Peyer's patch (tissue), 4 donors: ENCODE measurements around the gene ZER1. TPM values are rescaled to one million over a fixed set of nuclear protein-coding genes. Genes with fewer than 3 reads are reported as not detected.

Experiments
- DNase-seq, 3 donors: peaks; one replicate each; pipeline ENCODE4 v3.0.0-alpha.2; 2017 to 2019
- H3K27ac ChIP-seq, 4 donors: fragments of 200-600 bp; sonication (generic); one replicate each; pipeline ENCODE4 v1.5.1; 2016 to 2019
- H3K27me3 ChIP-seq, 2 donors: fragments of 200-600 bp; sonication (generic); one replicate each; pipeline ENCODE4 v1.5.1; 2019
- H3K36me3 ChIP-seq, 3 donors: fragments of 200-600 bp; sonication (generic); one replicate each; pipeline ENCODE4 v1.5.1; 2016 to 2019
- H3K4me1 ChIP-seq, 4 donors: fragments of 200-600 bp; sonication (generic); one replicate each; pipeline ENCODE4 v1.5.1; 2016 to 2019
- H3K4me3 ChIP-seq, 4 donors: fragments of 200-600 bp; sonication (generic); 1 replicate in 3 of 4; 2 replicates in 1 of 4; pipeline ENCODE4 v1.5.1; 2016 to 2019; ENCODE audit warnings: mild to moderate bottlenecking in 1 of 4
- H3K9me3 ChIP-seq, 4 donors: fragments of 200-600 bp; sonication (generic); one replicate each; pipeline ENCODE4 v1.5.1; 2016 to 2019; ENCODE audit warnings: mild to moderate bottlenecking in 1 of 4
- CTCF ChIP-seq, 6 experiments: fragments of 450-650 bp in 4 of 6; fragments of 200-600 bp in 2 of 6; sonication (generic) in 1 of 6; IDR thresholded peaks; one replicate each; pipeline ENCODE4 v1.5.1; 2017 to 2019; ENCODE audit warnings: antibody characterized with exemption in 6 of 6, mild to moderate bottlenecking in 3 of 6, moderate library complexity in 1 of 6
- POLR2A ChIP-seq, 2 donors: fragments of 450-650 bp; IDR thresholded peaks; one replicate each; pipeline ENCODE4 v1.5.1; 2017; ENCODE audit warnings: antibody characterized with exemption in 2 of 2, mild to moderate bottlenecking in 2 of 2, moderate library complexity in 2 of 2
- total RNA-seq, 4 donors: library from RNA; depleted of rRNA; stranded (reverse); fragments of >200 nt; gene quantifications; one replicate each; pipeline ENCODE4 v1.1.0, GENCODE V29; 2016

The ZER1 gene
- total RNA-seq, 4 donors from 2014 or later: 83.1 to 114 (median 88.1) TPM

DNA sequence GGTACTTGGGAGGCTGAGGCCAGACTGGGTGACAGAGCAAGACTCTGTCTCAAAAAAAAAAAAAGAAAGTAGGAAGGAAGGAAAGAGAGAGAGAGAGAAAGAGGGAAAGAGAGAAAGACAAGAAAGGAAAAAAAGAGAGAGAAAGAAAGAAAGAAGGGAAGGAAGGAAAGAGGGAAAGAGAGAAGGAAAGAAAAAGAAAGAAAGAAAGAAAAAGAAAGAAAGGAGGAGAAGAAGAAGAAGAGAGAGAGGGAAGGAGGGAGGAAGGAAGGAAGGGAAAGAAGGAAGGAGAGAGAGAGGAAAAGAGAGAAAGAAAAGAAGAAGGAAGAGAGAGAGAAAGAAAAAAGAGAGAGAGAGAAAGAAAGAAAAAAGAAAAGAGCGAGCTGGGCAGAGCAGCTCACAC is 3.1 kb upstream of the ZER1 start:
- no peaks in the 10 kb centered on the region for H3K27me3 ChIP-seq
- H3K9me3 ChIP-seq: no peaks in the 10 kb centered on the region
- no peak overlapping the region for H3K27ac ChIP-seq
- DNase-seq: no peak
- peaks cover 0 to 14% (median 2%) of the 10 kb centered on the region in 4 donors for H3K4me1 ChIP-seq
- H3K4me3 ChIP-seq: no peak overlapping the region
- TF ChIP-seq POLR2A (IDR thresholded peaks at IDR 0.05): no peak
- no peak for TF ChIP-seq CTCF (IDR thresholded peaks at IDR 0.05)
- H3K36me3 ChIP-seq: no peaks in the 10 kb centered on the region

DNA sequence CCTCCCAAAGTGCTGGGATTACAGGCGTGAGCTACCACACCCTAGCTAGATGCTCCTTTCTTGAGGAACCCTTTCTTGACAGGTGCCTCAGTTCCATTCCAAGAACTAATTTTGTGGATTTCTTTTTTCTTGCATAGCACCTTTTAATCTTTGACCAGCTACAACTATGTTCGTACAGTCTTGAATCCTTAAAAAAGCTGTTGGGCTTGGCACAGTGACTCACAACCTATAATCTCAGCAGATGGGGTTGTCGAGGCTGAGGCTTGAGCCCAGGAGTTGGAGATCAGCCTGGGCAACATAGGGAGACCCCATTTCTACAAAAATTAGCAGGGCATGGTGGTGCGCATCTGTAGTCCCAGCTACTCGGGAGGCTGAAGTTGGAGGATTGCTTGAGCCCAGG is 1.3 kb upstream of the ZER1 start:
- Histone ChIP-seq H3K36me3 (peaks cover 0 to 2% (median 0%) of the 10 kb centered on the region in 3 donors), H3K27me3 (no peaks in the 10 kb centered on the region), H3K27ac (no peak overlapping the region), H3K4me3 (no peak overlapping the region), H3K9me3 (no peaks in the 10 kb centered on the region), H3K4me1 (peaks cover 0 to 22% (median 2%) of the 10 kb centered on the region in 4 donors)
- no peak for DNase-seq
- TF ChIP-seq CTCF (IDR thresholded peaks at IDR 0.05) (no peak), POLR2A (IDR thresholded peaks at IDR 0.05) (no peak)

- TF ChIP-seq POLR2A (IDR thresholded peaks at IDR 0.05) (peak in 1 of 2 donors; percentile 14), CTCF (IDR thresholded peaks at IDR 0.05) (no peak)
- H3K27me3 ChIP-seq: no peaks in the 10 kb centered on the region
- DNase-seq: no peak
Measured at GRCh38 chr9:128771094-128771721, 519 bp downstream of the ZER1 start.

GRCh38 chr9:128770286-128771030 is 1.3 kb downstream of the ZER1 start:
- Histone ChIP-seq H3K9me3 (no peaks in the 10 kb centered on the region), H3K27ac (peak overlapping the region; percentile 92 to 95 (median 94)), H3K4me1 (peaks cover 0 to 22% (median 2%) of the 10 kb centered on the region in 4 donors), H3K4me3 (peak overlapping the region in 3 of 4 donors; percentile 83 to 98 (median 91)), H3K27me3 (no peaks in the 10 kb centered on the region), H3K36me3 (peaks cover 0 to 14% (median 0%) of the 10 kb centered on the region in 3 donors)
- TF ChIP-seq POLR2A (IDR thresholded peaks at IDR 0.05) (no peak), CTCF (IDR thresholded peaks at IDR 0.05) (no peak)
- no peak for DNase-seq

More at GRCh38 chr9:128771094-128771721, 519 bp downstream of the ZER1 start:
- peak overlapping the region; percentile 92 to 95 (median 94) for H3K27ac ChIP-seq
- H3K36me3 ChIP-seq: peaks cover 0 to 10% (median 0%) of the 10 kb centered on the region in 3 donors
- H3K4me3 ChIP-seq: peak overlapping the region; percentile 83 to 98 (median 92)
- peaks cover 0 to 22% (median 2%) of the 10 kb centered on the region in 4 donors for H3K4me1 ChIP-seq
- no peaks in the 10 kb centered on the region for H3K9me3 ChIP-seq

- H3K4me3 ChIP-seq: no peak overlapping the region
- no peak for DNase-seq
- H3K36me3 ChIP-seq: peaks cover 0 to 14% (median 0%) of the 10 kb centered on the region in 3 donors
- H3K27ac ChIP-seq: no peak overlapping the region
- no peaks in the 10 kb centered on the region for H3K27me3 ChIP-seq
- peaks cover 0 to 23% (median 2%) of the 10 kb centered on the region in 4 donors for H3K4me1 ChIP-seq
- H3K9me3 ChIP-seq: no peaks in the 10 kb centered on the region
- no peak for TF ChIP-seq POLR2A (IDR thresholded peaks at IDR 0.05)
- no peak for TF ChIP-seq CTCF (IDR thresholded peaks at IDR 0.05)
Measured at GRCh38 chr9:128768606-128769005, 3.1 kb downstream of the ZER1 start.
